ENCODE data around the gene OR5B3. TPM values are rescaled to one million over a fixed set of nuclear protein-coding genes. Genes with fewer than 3 reads are reported as not detected.
"Not testable (repeated sequence)": the region's sequence is repeated elsewhere in the genome, so short reads cannot be mapped to it uniquely, and the experiment has no call there.

OR5B3 gene
- total RNA-seq, 6 experiments from 2014 or later, result not detected

GRCh38 chr11:58438486-58438885, 31.8 kb upstream of the OR5B3 start:
- Mint-ChIP-seq H3K36me3 (ENCODE audit: low read depth) (peaks cover 5% of the 10 kb centered on the region; the same call in 1 of the 2 replicates), H3K27me3 (ENCODE audit: insufficient read depth) (no peaks in the 10 kb centered on the region), H3K4me1 (ENCODE audit: low read depth) (peaks cover 9% of the 10 kb centered on the region), H3K4me3 (no peak overlapping the region), H3K9me3 (peaks cover 4% of the 10 kb centered on the region; the same call in 1 of the 2 replicates), H3K27ac (no peak overlapping the region)
- no peak for DNase-seq
- no peak for TF ChIP-seq CTCF (IDR thresholded peaks at IDR 0.05)

GRCh38 chr11:58434217-58434616, 27.5 kb upstream of the OR5B3 start:
- Mint-ChIP-seq H3K27ac (no peak overlapping the region), H3K36me3 (ENCODE audit: low read depth) (peaks cover 5% of the 10 kb centered on the region), H3K4me3 (no peak overlapping the region), H3K4me1 (ENCODE audit: low read depth) (peaks cover 9% of the 10 kb centered on the region), H3K9me3 (peaks cover 4% of the 10 kb centered on the region; the same call in 1 of the 2 replicates), H3K27me3 (ENCODE audit: insufficient read depth) (no peaks in the 10 kb centered on the region)
- DNase-seq, result no peak
- TF ChIP-seq CTCF (IDR thresholded peaks at IDR 0.05), result no peak

- no peak for TF ChIP-seq CTCF (IDR thresholded peaks at IDR 0.05)
- Mint-ChIP-seq H3K27me3 (ENCODE audit: insufficient read depth) (0 out of 2 replicates have a peak, but pooled peaks cover 1% of the 10 kb centered on the region), H3K4me1 (ENCODE audit: low read depth) (peaks cover 9% of the 10 kb centered on the region), H3K4me3 (no peak overlapping the region), H3K9me3 (peaks cover 8% of the 10 kb centered on the region; the same call in 1 of the 2 replicates), H3K27ac (no peak overlapping the region), H3K36me3 (ENCODE audit: low read depth) (peaks cover 9% of the 10 kb centered on the region)
- no peak for DNase-seq
These were observed 27.0 kb upstream of the OR5B3 start for GRCh38 chr11:58433638-58434203.

GRCh38 chr11:58429273-58429672, 22.6 kb upstream of the OR5B3 start:
- DNase-seq, result no peak
- Mint-ChIP-seq H3K27ac (no peak overlapping the region), H3K36me3 (ENCODE audit: low read depth) (peaks cover 5% of the 10 kb centered on the region), H3K27me3 (ENCODE audit: insufficient read depth) (0 out of 2 replicates have a peak, but pooled peaks cover 1% of the 10 kb centered on the region), H3K9me3 (peaks cover 4% of the 10 kb centered on the region; the same call in 1 of the 2 replicates), H3K4me1 (ENCODE audit: low read depth) (no peaks in the 10 kb centered on the region), H3K4me3 (no peak overlapping the region)
- TF ChIP-seq CTCF (IDR thresholded peaks at IDR 0.05), result no peak

- H3K4me3 Mint-ChIP-seq, result no peak within 1 kb of the TSS
- H3K4me1 Mint-ChIP-seq (ENCODE audit: low read depth), result peaks cover 1% of the 10 kb centered on the region; the same call in 1 of the 2 replicates
- H3K36me3 Mint-ChIP-seq (ENCODE audit: low read depth), result peaks cover 5% of the 10 kb centered on the region
- H3K27me3 Mint-ChIP-seq (ENCODE audit: insufficient read depth), result 0 out of 2 replicates have a peak, but pooled peaks cover 1% of the 10 kb centered on the region
- H3K9me3 Mint-ChIP-seq, result peaks cover 4% of the 10 kb centered on the region; the same call in 1 of the 2 replicates
- no peak for DNase-seq
- no peak within 1 kb of the TSS for H3K27ac Mint-ChIP-seq
- no peak for TF ChIP-seq CTCF (IDR thresholded peaks at IDR 0.05)
These were observed 21.3 kb upstream of the OR5B3 start, which contains the start of gene OR5B2 for GRCh38 chr11:58428021-58428420. OR5B2 (minus strand) TSS chr11:58428121; CDS start chr11:58423261, 4,860 bp downstream.

- not testable (repeated sequence) for DNase-seq; H3K27me3 Mint-ChIP-seq (ENCODE audit: insufficient read depth); H3K27ac Mint-ChIP-seq; H3K4me3 Mint-ChIP-seq
- Mint-ChIP-seq H3K9me3 (peaks cover 13% of the 10 kb centered on the region), H3K4me1 (ENCODE audit: low read depth) (peaks cover 28% of the 10 kb centered on the region), H3K36me3 (ENCODE audit: low read depth) (peaks cover 18% of the 10 kb centered on the region)
These were observed 7.1 kb downstream of the OR5B3 start for GRCh38 chr11:58399622-58400021.
